ENCODE data around the gene CDC42SE2. TPM values are rescaled to one million over a fixed set of nuclear protein-coding genes. Genes with fewer than 3 reads are reported as not detected.

CDC42SE2 gene
- total and polyA plus RNA-seq, 2 of the 4 experiments (the other 2 are of a cell fraction): 12.5 to 19.4 TPM

DNA sequence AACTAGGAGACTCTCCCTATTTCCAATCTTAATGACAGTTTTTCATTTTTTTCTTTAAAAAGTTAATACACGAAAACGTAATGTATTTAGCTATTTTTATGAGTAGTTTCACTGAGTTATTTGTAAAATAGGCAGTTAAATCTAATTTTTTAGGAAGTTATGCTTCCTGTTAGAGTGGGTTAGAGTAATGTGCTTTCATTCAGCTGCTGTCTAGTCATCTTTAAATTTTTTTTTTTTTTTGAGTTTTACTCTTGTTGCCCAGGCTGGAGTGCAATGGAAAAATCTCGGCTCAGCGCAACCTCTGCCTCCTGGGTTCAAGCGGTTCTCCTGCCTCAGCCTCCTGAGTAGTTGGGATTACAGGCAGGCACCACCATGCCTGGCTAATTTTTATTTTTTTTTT, 34.0 kb downstream of the CDC42SE2 start:
- H2AK5ac ChIP-seq (ENCODE audit: low read depth, low read length): no peak overlapping the region
- no peak overlapping the region for H2BK15ac ChIP-seq (ENCODE audit: low read depth, low read length)
- in situ Hi-C loops (cut with MboI; ENCODE audit: low sequenced_read_pairs): no loop called here
- intact Hi-C loops (cut with micrococcal nuclease): no loop called here
- no peak overlapping the region for H3K4me3 ChIP-seq (ENCODE audit: insufficient read depth, low read depth, low read length)
- no peak overlapping the region for H3K56ac ChIP-seq (ENCODE audit: extremely low read depth, insufficient read depth, low read length)
- no peak overlapping the region for H3K4ac ChIP-seq (ENCODE audit: low read depth, low read length)
- H4K91ac ChIP-seq (ENCODE audit: insufficient read depth, low read depth, low read length): no peak overlapping the region
- no peak overlapping the region for H4K8ac ChIP-seq (ENCODE audit: low read depth in 2 of 2, low read length in 2 of 2)
- H3K18ac ChIP-seq (ENCODE audit: low read depth, low read length): no peak overlapping the region
- H4K20me1 ChIP-seq (ENCODE audit: insufficient read depth, low read length): peaks cover 4% of the 10 kb centered on the region; the same call in 1 of the 2 replicates
- no peak overlapping the region for H2AK9ac ChIP-seq (replicated peaks; ENCODE audit: low read depth, low read length, poor library complexity)
- dilution Hi-C loops (cut with HindIII; ENCODE audit: low sequenced_read_pairs, unreplicated experiment): no loop called here
- no peaks in the 10 kb centered on the region for H3K9me3 ChIP-seq (ENCODE audit: control insufficient read depth, insufficient read depth, low read length)
- H3K4me2 ChIP-seq (ENCODE audit: low read depth, low read length): no peak overlapping the region
- H3K4me1 ChIP-seq (ENCODE audit: control insufficient read depth, insufficient read depth, low read length): no peaks in the 10 kb centered on the region; the same call in 1 of the 2 replicates
- H2BK5ac ChIP-seq (ENCODE audit: low read depth, low read length, poor library complexity, severe bottlenecking): no peak overlapping the region
- H3K9me1 ChIP-seq (ENCODE audit: insufficient read depth, low read length): no peaks in the 10 kb centered on the region
- no peak overlapping the region for H3K9ac ChIP-seq (ENCODE audit: low read depth, low read length)
- H2AFZ ChIP-seq (replicated peaks; ENCODE audit: low read length, poor library complexity): no peak overlapping the region
- H3K36me3 ChIP-seq (ENCODE audit: control insufficient read depth, insufficient read depth, low read length): no peaks in the 10 kb centered on the region
- no peak overlapping the region for H3K23ac ChIP-seq (ENCODE audit: low read depth, low read length)
- H3K14ac ChIP-seq (replicated peaks; ENCODE audit: low read depth, low read length): no peak overlapping the region
- no TSS peak for BruUV-seq (replicated peaks)
- TF ChIP-seq FOS (IDR thresholded peaks at IDR 0.05; ENCODE audit: low read depth, low read length): no peak
- ChIA-PET POLR2A (ENCODE audit: unreplicated experiment) (no interaction called here), CTCF (interaction anchor here (0.7 kb wide), 1 partner anchor 155 kb away, joined by 13 read pairs; no protein-coding TSS in a partner anchor)
- ATAC-seq (ENCODE audit: low read depth): no peak
- WGBS, 2 experiments (ENCODE audit: extremely low coverage in 2 of 2, insufficient read length in 1 of 2): no CpG with 5 or more reads among the region's 5 CpGs
- no peak overlapping the region for H3K27ac ChIP-seq (ENCODE audit: insufficient read depth, low read length)
- no peaks in the 10 kb centered on the region for H3K27me3 ChIP-seq (ENCODE audit: control insufficient read depth, insufficient read depth, low read length)
- peaks cover 20 to 44% of the 10 kb centered on the region in 2 experiments for H3K79me1 ChIP-seq (ENCODE audit: low read depth in 1 of 2, low read length in 2 of 2)
- no peak for DNase-seq
- no peak overlapping the region for H4K5ac ChIP-seq (ENCODE audit: low read depth, low read length)
- H2BK20ac ChIP-seq (ENCODE audit: low read depth, low read length): no peak overlapping the region
- no peak overlapping the region for H2BK120ac ChIP-seq (ENCODE audit: low read depth, low read length)
